WI38 (cell line): ENCODE measurements around the gene TRAK2.
"Not testable (repeated sequence)": the region's sequence is repeated elsewhere in the genome, so short reads cannot be mapped to it uniquely, and the experiment has no call there.

Experiments
- H3K4me3 ChIP-seq: 2 replicates; pipeline ENCODE4 v1.5.1; 2011; ENCODE audit warnings: low read depth, mild to moderate bottlenecking, control low read depth, low read length
- TF ChIP-seq, protein P1 (sequence below): IDR thresholded peaks from 2 replicates; pipeline ENCODE4 v1.5.1; 2012; ENCODE audit warnings: low read depth, mild to moderate bottlenecking, control low read depth, low read length

TRAK2 gene

DNA sequence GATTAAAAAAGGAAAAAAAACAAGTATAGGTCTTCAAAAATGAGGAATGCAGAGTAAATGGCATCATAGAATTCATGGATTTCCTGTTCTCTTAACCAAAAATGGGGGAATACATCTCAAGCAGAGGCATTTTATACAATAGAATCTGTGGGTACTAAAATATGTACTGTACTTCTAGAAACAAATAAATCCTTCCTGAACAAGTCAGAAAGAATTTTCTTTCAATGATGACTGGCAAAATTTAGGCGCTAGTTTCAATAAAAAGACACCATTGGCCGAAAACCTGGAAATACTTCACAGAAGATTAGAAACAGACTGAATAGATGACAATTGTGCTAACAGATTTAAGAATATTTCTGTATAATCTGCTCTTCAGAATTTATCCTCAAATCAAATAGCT is 15.1 kb downstream of the TRAK2 start:
- TF ChIP-seq, protein P1, sequence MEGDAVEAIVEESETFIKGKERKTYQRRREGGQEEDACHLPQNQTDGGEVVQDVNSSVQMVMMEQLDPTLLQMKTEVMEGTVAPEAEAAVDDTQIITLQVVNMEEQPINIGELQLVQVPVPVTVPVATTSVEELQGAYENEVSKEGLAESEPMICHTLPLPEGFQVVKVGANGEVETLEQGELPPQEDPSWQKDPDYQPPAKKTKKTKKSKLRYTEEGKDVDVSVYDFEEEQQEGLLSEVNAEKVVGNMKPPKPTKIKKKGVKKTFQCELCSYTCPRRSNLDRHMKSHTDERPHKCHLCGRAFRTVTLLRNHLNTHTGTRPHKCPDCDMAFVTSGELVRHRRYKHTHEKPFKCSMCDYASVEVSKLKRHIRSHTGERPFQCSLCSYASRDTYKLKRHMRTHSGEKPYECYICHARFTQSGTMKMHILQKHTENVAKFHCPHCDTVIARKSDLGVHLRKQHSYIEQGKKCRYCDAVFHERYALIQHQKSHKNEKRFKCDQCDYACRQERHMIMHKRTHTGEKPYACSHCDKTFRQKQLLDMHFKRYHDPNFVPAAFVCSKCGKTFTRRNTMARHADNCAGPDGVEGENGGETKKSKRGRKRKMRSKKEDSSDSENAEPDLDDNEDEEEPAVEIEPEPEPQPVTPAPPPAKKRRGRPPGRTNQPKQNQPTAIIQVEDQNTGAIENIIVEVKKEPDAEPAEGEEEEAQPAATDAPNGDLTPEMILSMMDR: no peak
- H3K4me3 ChIP-seq: no peak overlapping the region

DNA sequence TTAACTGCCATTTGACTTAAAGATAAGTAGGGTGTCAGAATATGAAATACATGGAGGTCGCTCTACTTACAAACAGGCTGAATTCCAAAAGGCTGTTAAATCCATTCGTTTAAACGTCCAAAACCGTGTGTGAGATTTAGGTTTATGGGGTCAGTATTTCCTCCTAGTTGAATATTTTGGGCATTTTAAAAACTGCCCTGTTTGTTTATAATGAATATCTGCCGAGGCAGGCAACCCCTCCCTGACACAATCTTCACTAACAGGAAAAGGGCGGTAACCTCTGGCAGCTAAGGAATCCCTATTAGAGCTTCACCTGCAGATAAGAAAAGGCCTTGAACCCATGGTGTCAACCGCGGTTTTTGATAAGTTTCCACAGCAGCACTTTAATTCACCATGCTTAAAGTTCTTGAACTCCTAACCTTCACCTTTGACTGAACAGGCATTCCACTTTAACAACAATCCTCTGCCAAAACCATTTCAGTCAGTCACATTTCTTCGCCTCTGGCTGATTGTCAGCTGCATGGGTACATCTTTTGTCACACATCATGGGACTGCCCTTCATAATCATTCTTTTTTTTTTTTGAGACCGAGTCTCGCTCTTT is 17.8 kb downstream of the TRAK2 start:
- no peak overlapping the region for H3K4me3 ChIP-seq
- TF ChIP-seq, protein P1: no peak

DNA sequence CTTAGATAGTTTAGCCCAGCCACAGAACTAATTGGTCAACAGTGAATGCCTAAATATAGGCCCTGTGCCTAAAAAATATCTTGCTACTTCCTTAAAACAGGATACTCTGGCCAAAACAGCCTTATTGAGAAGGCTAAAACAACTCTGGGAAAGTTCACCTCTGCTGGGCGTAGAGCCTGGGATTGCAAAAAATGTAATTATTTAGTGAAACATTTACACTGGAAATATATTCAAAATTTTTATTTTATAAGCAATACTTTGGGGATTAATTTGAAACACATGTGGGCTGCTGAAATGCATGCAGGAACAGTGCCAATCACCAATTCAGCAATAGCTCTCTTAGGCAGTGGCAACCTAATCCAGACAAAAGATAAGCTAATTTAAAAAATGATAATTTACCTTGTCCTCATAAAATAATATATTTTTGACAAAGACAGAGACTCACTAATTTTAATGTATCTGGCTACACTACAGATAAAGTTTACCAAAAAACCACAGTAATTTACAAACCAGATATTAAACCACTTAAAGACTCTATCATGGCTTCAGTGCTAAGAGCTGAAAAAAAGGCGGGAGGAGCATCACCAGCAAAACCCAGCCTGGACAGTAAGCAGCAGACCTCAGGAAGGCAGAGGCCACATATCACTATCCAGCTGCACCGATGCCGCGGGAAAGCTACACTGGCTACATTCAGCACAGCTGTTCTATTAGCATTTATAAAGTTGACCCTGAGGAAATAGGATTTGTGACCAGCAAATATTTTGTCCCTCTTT is 18.5 kb downstream of the TRAK2 start:
- no peak overlapping the region for H3K4me3 ChIP-seq
- TF ChIP-seq, protein P1: no peak

DNA sequence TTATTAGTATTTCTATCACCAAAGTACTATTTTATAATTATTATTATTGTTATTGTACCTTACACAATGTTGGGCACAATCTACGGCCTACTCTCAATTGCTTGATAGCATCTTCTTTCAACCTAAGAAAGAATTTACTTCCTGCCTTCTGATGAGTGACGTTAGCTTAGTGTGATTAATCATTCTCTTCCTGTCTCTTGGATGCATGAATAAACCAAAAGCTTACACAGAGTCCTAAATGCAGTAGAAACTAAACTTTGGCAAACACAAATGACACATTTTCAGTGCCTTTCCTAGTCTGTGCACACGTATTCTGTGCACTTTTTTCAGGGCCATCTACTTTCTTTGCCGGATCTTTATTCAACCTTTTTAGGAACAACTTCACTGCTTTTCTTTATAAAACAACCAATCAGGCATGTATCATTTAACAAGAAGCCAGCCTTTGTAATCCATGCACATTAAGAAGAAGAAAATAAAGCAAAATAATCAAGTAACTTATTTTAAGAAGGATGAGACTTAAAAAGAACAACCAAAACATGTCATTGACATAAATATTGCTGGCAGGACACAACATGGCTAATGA is 19.1 kb downstream of the TRAK2 start:
- TF ChIP-seq, protein P1: no peak
- no peak overlapping the region for H3K4me3 ChIP-seq

DNA sequence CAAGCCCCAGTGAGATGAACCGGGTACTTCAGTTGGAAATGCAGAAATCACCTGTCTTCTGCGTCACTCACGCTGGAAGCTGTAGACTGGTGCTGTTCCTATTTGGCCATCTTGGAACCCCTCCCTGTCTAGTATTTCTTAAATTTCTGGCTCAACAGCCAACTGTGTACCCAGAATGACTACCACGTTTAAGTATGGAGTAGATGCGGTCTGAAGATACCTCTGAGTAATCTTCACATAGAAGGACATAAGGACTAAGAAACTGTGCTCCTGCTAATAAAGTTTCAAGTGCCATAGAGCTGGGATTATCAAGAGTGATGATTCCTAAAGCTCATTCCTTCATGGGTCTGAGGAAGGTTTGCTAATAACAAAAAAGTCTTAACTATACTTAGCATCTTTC is 20.4 kb downstream of the TRAK2 start:
- TF ChIP-seq, protein P1: no peak
- H3K4me3 ChIP-seq: no peak overlapping the region

DNA sequence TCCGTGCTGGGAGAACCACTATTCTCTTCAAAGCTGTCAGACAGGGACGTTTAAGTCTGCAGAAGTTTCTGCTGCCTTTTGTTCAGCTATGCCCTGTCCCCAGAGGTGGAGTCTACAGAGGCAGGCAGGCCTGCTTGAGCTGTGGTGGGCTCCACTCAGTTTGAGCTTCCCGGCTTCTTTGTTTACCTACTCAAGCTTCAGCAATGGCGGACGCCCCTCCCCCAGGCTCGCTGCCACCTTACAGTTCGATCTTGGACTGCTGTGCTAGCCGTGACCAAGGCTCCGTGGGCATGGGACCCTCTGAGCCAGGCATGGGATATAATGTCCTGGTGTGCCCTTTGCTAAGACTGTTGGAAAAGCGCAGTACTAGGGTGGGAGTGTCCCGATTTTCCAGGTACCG is 20.9 kb downstream of the TRAK2 start:
- H3K4me3 ChIP-seq: not testable (repeated sequence)

DNA sequence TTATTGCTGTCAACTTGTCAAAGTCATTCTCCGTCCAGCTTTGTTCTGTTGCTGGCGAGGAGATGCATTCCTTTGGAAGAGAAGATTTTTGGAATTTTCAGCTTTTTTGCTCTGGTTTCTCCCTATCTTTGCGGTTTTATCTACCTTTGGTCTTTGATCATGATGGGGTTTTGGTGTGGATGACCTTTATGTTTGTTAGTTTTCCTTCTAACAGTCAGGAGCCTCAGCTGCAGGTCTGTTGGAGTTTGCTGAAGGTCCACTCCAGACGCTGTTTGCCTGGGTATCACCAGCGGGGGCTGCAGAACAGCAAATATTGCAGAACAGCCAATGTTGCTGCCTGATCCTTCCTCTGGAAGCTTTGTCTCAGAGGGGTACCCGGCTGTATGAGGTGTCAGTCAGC is 21.4 kb downstream of the TRAK2 start:
- not testable (repeated sequence) for H3K4me3 ChIP-seq

DNA sequence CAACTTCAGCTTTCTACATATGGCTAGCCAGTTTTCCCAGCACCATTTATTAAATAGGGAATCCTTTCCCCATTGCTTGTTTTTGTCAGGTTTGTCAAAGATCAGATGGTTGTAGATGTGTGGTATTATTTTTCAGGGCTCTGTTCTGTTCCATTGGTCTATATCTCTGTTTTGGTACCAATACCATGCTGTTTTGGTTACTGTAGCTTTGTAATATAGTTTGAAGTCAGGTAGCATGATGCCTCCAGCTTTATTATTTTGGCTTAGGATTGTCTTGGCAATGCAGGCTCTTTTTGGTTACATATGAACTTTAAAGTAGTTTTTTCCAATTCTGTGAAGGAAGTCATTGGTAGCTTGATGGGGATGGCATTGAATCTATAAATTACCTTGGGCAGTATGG is 22.9 kb downstream of the TRAK2 start:
- not testable (repeated sequence) for H3K4me3 ChIP-seq

DNA sequence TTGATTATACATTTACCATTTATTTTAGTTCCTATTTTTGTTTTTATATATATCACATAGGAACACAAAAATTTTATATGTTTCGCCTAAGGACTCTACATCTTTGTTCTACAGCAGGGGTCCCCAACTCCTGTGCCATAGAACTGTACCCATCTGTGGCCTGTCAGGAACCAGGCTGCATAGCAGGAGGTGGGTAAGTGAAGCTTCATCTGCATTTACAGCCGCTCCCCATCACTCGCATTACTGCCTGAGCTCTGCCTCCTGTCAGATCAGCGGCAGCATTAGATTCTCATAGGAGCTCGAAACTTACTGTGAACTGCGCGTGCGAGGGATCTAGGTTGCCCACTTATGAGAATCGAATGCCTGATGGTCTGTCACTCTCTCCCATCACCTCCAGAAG is 25.3 kb downstream of the TRAK2 start:
- H3K4me3 ChIP-seq: no peak overlapping the region
- TF ChIP-seq, protein P1: no peak
